Gastroesophageal sphincter (tissue), 3 donors: Measurements from ENCODE around the gene LGI2.

ENCODE experiments used
- CTCF ChIP-seq, 4 experiments: fragments of 200-600 bp in 2 of 4; fragments of 450-650 bp in 2 of 4; sonication (generic) in 1 of 4; IDR thresholded peaks; one replicate each; pipeline ENCODE4 v1.5.1; 2017 to 2019; ENCODE audit warnings: antibody characterized with exemption in 4 of 4, mild to moderate bottlenecking in 2 of 4, moderate library complexity in 2 of 4
- EP300 ChIP-seq: sonication (generic); formaldehyde crosslinking; IDR thresholded peaks from one replicate; pipeline ENCODE4 v1.6.1; 2017; ENCODE audit warnings: antibody characterized with exemption, mild to moderate bottlenecking
- POLR2A ChIP-seq, 2 donors: fragments of 450-650 bp; IDR thresholded peaks; one replicate each; pipeline ENCODE4 v1.6.1; 2017; ENCODE audit warnings: antibody characterized with exemption in 2 of 2, mild to moderate bottlenecking in 2 of 2, moderate library complexity in 1 of 2

- TF ChIP-seq CTCF (IDR thresholded peaks at IDR 0.05) (no peak), POLR2A (IDR thresholded peaks at IDR 0.05) (no peak), EP300 (no peak)
These were observed 37.8 kb downstream of the LGI2 start for GRCh38 chr4:24992968-24993367.
